Neuron (in vitro differentiated cells): Measurements from ENCODE around the gene MGAT5B.

ENCODE experiments used
- H2AFZ ChIP-seq: one replicate; pipeline ENCODE4 v1.6.1; 2013; ENCODE audit warnings: low read depth, mild to moderate bottlenecking, inconsistent platforms, low read length, moderate library complexity
- H3K27me3 ChIP-seq: one replicate; pipeline ENCODE4 v1.6.1; 2013; ENCODE audit warnings: low read length; ENCODE audit not compliant: insufficient read depth
- H3K36me3 ChIP-seq: one replicate; pipeline ENCODE4 v1.6.1; 2013; ENCODE audit warnings: low read length; ENCODE audit not compliant: insufficient read depth
- H3K4me1 ChIP-seq: one replicate; pipeline ENCODE4 v1.6.1; 2013; ENCODE audit warnings: low read length; ENCODE audit not compliant: insufficient read depth
- H3K4me3 ChIP-seq: 2 replicates; pipeline ENCODE4 v1.5.1; 2013; ENCODE audit warnings: mild to moderate bottlenecking, low read length, moderate library complexity
- H3K9me3 ChIP-seq: one replicate; pipeline ENCODE4 v1.6.1; 2013; ENCODE audit warnings: low read length

Gene MGAT5B

GRCh38 chr17:76932402-76933333 lies 64.5 kb downstream of the MGAT5B start:
- Histone ChIP-seq H3K36me3 (peaks cover 6% of the 10 kb centered on the region), H3K4me3 (no peak overlapping the region), H3K4me1 (no peaks in the 10 kb centered on the region), H3K9me3 (no peaks in the 10 kb centered on the region), H3K27me3 (no peaks in the 10 kb centered on the region), H2AFZ (no peak overlapping the region)

- no peaks in the 10 kb centered on the region for H3K9me3 ChIP-seq
- peaks cover 6% of the 10 kb centered on the region for H3K36me3 ChIP-seq
- no peaks in the 10 kb centered on the region for H3K4me1 ChIP-seq
- H2AFZ ChIP-seq = no peak overlapping the region
- H3K27me3 ChIP-seq = no peaks in the 10 kb centered on the region
- H3K4me3 ChIP-seq = no peak overlapping the region
These were observed 66.5 kb downstream of the MGAT5B start for GRCh38 chr17:76934561-76935320.

- Histone ChIP-seq H3K9me3 (no peaks in the 10 kb centered on the region), H3K4me3 (no peak overlapping the region), H3K4me1 (no peaks in the 10 kb centered on the region), H3K27me3 (no peaks in the 10 kb centered on the region), H3K36me3 (peaks cover 7% of the 10 kb centered on the region), H2AFZ (no peak overlapping the region)
These were observed 67.1 kb downstream of the MGAT5B start for GRCh38 chr17:76935331-76935730.

- Histone ChIP-seq H3K36me3 (peaks cover 16% of the 10 kb centered on the region), H3K9me3 (no peaks in the 10 kb centered on the region), H3K27me3 (no peaks in the 10 kb centered on the region)
These were observed 69.0 kb downstream of the MGAT5B start for GRCh38 chr17:76937238-76937637.

GRCh38 chr17:76938009-76938408 lies 69.8 kb downstream of the MGAT5B start:
- no peaks in the 10 kb centered on the region for H3K27me3 ChIP-seq
- peaks cover 16% of the 10 kb centered on the region for H3K36me3 ChIP-seq
- no peak overlapping the region for H2AFZ ChIP-seq
- no peaks in the 10 kb centered on the region for H3K4me1 ChIP-seq
- H3K4me3 ChIP-seq = no peak overlapping the region
- H3K9me3 ChIP-seq = no peaks in the 10 kb centered on the region

More at GRCh38 chr17:76937238-76937637, 69.0 kb downstream of the MGAT5B start:
- H3K4me1 ChIP-seq = no peaks in the 10 kb centered on the region
- H3K4me3 ChIP-seq = no peak overlapping the region
- H2AFZ ChIP-seq = no peak overlapping the region

GRCh38 chr17:76940295-76940694 lies 72.1 kb downstream of the MGAT5B start:
- H3K36me3 ChIP-seq = peaks cover 13% of the 10 kb centered on the region
- H3K4me1 ChIP-seq = no peaks in the 10 kb centered on the region
- H3K27me3 ChIP-seq = no peaks in the 10 kb centered on the region
- H3K9me3 ChIP-seq = no peaks in the 10 kb centered on the region
- H3K4me3 ChIP-seq = no peak overlapping the region
- no peak overlapping the region for H2AFZ ChIP-seq

- no peak overlapping the region for H3K4me3 ChIP-seq
- H3K9me3 ChIP-seq = no peaks in the 10 kb centered on the region
- no peak overlapping the region for H2AFZ ChIP-seq
- peaks cover 13% of the 10 kb centered on the region for H3K36me3 ChIP-seq
- no peaks in the 10 kb centered on the region for H3K4me1 ChIP-seq
- H3K27me3 ChIP-seq = no peaks in the 10 kb centered on the region
These were observed 72.6 kb downstream of the MGAT5B start for GRCh38 chr17:76940738-76941350.

- no peaks in the 10 kb centered on the region for H3K4me1 ChIP-seq
- H3K4me3 ChIP-seq = no peak overlapping the region
- H2AFZ ChIP-seq = no peak overlapping the region
- H3K36me3 ChIP-seq = peaks cover 19% of the 10 kb centered on the region
- H3K9me3 ChIP-seq = no peaks in the 10 kb centered on the region
- H3K27me3 ChIP-seq = no peaks in the 10 kb centered on the region
These were observed 75.0 kb downstream of the MGAT5B start for GRCh38 chr17:76943202-76943601.

- peaks cover 21% of the 10 kb centered on the region for H3K36me3 ChIP-seq
- H3K4me3 ChIP-seq = no peak overlapping the region
- no peaks in the 10 kb centered on the region for H3K9me3 ChIP-seq
- H3K27me3 ChIP-seq = no peaks in the 10 kb centered on the region
- H3K4me1 ChIP-seq = no peaks in the 10 kb centered on the region
- no peak overlapping the region for H2AFZ ChIP-seq
These were observed 75.6 kb downstream of the MGAT5B start for GRCh38 chr17:76943781-76944213.

GRCh38 chr17:76944477-76944876 lies 76.3 kb downstream of the MGAT5B start:
- Histone ChIP-seq H3K36me3 (peaks cover 21% of the 10 kb centered on the region), H3K4me3 (no peak overlapping the region), H2AFZ (no peak overlapping the region), H3K4me1 (no peaks in the 10 kb centered on the region), H3K9me3 (no peaks in the 10 kb centered on the region), H3K27me3 (no peaks in the 10 kb centered on the region)

- Histone ChIP-seq H3K27me3 (no peaks in the 10 kb centered on the region), H3K9me3 (no peaks in the 10 kb centered on the region), H2AFZ (no peak overlapping the region), H3K4me1 (no peaks in the 10 kb centered on the region), H3K36me3 (peaks cover 8% of the 10 kb centered on the region), H3K4me3 (no peak overlapping the region)
These were observed 78.0 kb downstream of the MGAT5B start for GRCh38 chr17:76946111-76946771.

- H2AFZ ChIP-seq = no peak overlapping the region
- H3K4me1 ChIP-seq = no peaks in the 10 kb centered on the region
- H3K4me3 ChIP-seq = no peak overlapping the region
- no peaks in the 10 kb centered on the region for H3K9me3 ChIP-seq
- H3K27me3 ChIP-seq = no peaks in the 10 kb centered on the region
- H3K36me3 ChIP-seq = peaks cover 8% of the 10 kb centered on the region
These were observed 78.5 kb downstream of the MGAT5B start for GRCh38 chr17:76946772-76947135.
